ENCODE data around the gene TMEM225B.
A peak's percentile ranks its signal among the peaks of the same experiment; 100 is the strongest.

The TMEM225B gene

GRCh38 chr7:99618726-99619125 is 20.7 kb downstream of the TMEM225B start:
- Histone ChIP-seq H3K4me3 (no peak overlapping the region), H3K27ac (no peak overlapping the region)
- TF ChIP-seq CTCF (IDR thresholded peaks at IDR 0.05) = no peak
- no peak for DNase-seq (ENCODE audit: low spot score)

- Histone ChIP-seq H3K4me3 (no peak overlapping the region), H3K27ac (no peak overlapping the region)
- no peak for TF ChIP-seq CTCF (IDR thresholded peaks at IDR 0.05)
- peak; percentile 47 for DNase-seq (ENCODE audit: low spot score)
Measured at GRCh38 chr7:99619571-99620130, 21.6 kb downstream of the TMEM225B start.

GRCh38 chr7:99621271-99621670 is 23.2 kb downstream of the TMEM225B start:
- Histone ChIP-seq H3K4me3 (no peak overlapping the region), H3K27ac (no peak overlapping the region)
- TF ChIP-seq CTCF (IDR thresholded peaks at IDR 0.05) = no peak
- DNase-seq (ENCODE audit: low spot score) = peak; percentile 33

DNA sequence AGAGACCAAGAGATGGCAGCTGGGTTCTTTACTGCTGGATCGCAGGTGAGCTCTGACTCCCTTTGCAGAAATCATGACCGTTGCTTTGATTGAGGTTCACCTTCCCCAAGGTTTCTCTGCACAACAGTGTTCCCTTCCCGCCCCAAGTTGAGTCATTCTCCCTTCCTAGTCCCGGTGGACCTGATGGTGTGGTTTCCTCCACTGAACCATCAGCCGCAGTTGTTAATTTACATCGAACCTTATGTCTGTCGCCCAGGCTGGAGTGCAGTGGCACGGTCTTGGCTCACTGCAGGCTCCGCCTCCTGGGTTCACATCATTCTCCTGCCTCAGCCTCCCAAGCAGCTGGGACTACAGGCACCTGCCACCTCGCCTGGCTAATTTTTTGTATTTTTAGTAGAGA is 24.5 kb downstream of the TMEM225B start:
- TF ChIP-seq CTCF (IDR thresholded peaks at IDR 0.05) = no peak

DNA sequence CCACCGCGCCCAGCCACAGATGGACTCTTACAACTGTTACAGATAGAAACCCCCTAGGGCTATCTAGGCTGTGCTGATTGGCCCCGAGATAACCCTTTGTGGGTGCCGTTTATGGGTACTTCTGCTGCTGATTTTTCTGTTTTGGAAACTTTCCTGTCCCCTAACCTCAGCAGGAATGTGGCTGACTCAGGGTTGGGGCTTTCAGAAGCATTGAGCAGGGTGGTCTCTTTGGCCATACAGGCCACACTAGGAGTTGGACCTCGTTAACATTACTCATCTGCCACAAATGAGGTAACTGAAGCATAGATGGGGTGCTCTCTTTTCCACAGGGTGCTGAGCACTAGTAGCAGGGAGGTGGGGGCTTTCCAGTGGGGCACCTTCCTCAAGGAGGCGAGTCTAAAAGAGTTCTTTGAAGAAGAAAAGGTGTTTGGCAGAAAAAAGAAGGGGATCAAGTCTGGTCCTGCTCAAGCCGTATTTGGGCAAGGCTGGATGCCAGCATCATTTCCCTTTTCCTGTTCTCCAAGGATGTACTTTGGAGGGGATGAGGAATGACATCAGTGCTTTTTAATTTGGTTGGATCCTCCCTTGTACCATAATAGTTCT is 25.1 kb downstream of the TMEM225B start:
- Histone ChIP-seq H3K4me3 (no peak overlapping the region), H3K27ac (no peak overlapping the region)
- TF ChIP-seq CTCF (IDR thresholded peaks at IDR 0.05) = no peak
- DNase-seq (ENCODE audit: low spot score) = peak; percentile 40

More for the DNA sequence above, 24.5 kb downstream of the TMEM225B start:
- DNase-seq (ENCODE audit: low spot score) = peak; percentile 28
- Histone ChIP-seq H3K4me3 (no peak overlapping the region), H3K27ac (no peak overlapping the region)

- H3K4me3 ChIP-seq = no peak overlapping the region
- no peak for TF ChIP-seq CTCF (IDR thresholded peaks at IDR 0.05)
- peak; percentile 28 for DNase-seq (ENCODE audit: low spot score)
- no peak overlapping the region for H3K27ac ChIP-seq
Measured at GRCh38 chr7:99623702-99624447, 25.8 kb downstream of the TMEM225B start.

All from coronary artery (tissue), 2 donors.